Spleen (tissue), 7 donors: ENCODE results near the gene NEK1.

Source experiments
- POLR2A ChIP-seq, 3 donors: fragments of 450-650 bp; IDR thresholded peaks; one replicate each; pipeline ENCODE4 v1.5.1; 2017; ENCODE audit warnings: antibody characterized with exemption in 3 of 3, mild to moderate bottlenecking in 1 of 3
- POLR2AphosphoS5 ChIP-seq, 3 donors: sonication (generic); formaldehyde crosslinking; IDR thresholded peaks; one replicate each; pipeline ENCODE4 v1.5.1; 2017; ENCODE audit warnings: antibody characterized with exemption in 3 of 3
- TF ChIP-seq, protein P1 (sequence below), 11 experiments: fragments of 200-600 bp in 7 of 11; fragments of 450-650 bp in 4 of 11; sonication (generic) in 4 of 11; IDR thresholded peaks in 8 of 11; conservative IDR thresholded peaks in 3 of 11; 1 replicate in 7 of 11; 2 replicates in 4 of 11; pipeline versions ENCODE4 v1.4.0 to v1.8.0; 2016 to 2021; ENCODE audit warnings: antibody characterized with exemption in 11 of 11, inconsistent platforms in 4 of 11, mild to moderate bottlenecking in 1 of 11
- donor health status: DM: no; HTN: no; CAD: no; lungs with moderate emphysema.
- donor health status: DM: no; HTN: no; CAD: no.
- donor health status: DM: no; HTN: no; CAD: no.

GRCh38 chr4:169661761-169662160 lies 49.4 kb upstream of the NEK1 start:
- TF ChIP-seq, protein P1, sequence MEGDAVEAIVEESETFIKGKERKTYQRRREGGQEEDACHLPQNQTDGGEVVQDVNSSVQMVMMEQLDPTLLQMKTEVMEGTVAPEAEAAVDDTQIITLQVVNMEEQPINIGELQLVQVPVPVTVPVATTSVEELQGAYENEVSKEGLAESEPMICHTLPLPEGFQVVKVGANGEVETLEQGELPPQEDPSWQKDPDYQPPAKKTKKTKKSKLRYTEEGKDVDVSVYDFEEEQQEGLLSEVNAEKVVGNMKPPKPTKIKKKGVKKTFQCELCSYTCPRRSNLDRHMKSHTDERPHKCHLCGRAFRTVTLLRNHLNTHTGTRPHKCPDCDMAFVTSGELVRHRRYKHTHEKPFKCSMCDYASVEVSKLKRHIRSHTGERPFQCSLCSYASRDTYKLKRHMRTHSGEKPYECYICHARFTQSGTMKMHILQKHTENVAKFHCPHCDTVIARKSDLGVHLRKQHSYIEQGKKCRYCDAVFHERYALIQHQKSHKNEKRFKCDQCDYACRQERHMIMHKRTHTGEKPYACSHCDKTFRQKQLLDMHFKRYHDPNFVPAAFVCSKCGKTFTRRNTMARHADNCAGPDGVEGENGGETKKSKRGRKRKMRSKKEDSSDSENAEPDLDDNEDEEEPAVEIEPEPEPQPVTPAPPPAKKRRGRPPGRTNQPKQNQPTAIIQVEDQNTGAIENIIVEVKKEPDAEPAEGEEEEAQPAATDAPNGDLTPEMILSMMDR (IDR thresholded peaks at IDR 0.05 in 8 of 11, conservative IDR thresholded peaks at IDR 0.05 in 3 of 11): no peak
- TF ChIP-seq POLR2A (IDR thresholded peaks at IDR 0.05): no peak
- no peak for TF ChIP-seq POLR2AphosphoS5 (IDR thresholded peaks at IDR 0.05)
